Stimulated activated CD4-positive, alpha-beta T cell treated with anti-CD3 and anti-CD28 coated beads, TNF-alpha, amount 100 ng/mL, for 24 hours (primary cell): Measurements from ENCODE around the gene C10orf71.

Experiments
- DNase-seq, 3 experiments: peaks; one replicate each; pipeline ENCODE4 v3.0.0-alpha.2; 2020; ENCODE audit warnings: low read depth in 3 of 3

C10orf71 gene

DNA sequence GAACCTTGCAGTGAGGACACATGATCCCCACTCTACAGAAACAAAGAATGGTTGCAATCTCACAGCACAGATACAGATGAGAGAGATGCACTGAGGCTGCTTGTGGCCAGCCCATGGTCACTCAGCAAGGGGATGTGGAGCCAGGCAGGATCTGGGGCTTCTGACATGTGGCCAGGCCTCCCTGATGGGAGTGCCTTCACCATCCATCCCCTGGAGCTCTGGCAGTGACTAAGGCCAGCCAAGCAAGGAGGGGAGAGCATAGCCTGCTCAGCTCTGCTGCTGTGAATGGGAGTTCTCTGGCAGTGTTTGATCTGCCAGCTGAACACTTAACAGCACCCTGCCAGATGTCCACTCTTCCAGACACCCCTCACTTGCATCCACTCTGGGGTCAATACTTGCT lies 19.8 kb downstream of the C10orf71 start:
- DNase-seq, result no peak

DNA sequence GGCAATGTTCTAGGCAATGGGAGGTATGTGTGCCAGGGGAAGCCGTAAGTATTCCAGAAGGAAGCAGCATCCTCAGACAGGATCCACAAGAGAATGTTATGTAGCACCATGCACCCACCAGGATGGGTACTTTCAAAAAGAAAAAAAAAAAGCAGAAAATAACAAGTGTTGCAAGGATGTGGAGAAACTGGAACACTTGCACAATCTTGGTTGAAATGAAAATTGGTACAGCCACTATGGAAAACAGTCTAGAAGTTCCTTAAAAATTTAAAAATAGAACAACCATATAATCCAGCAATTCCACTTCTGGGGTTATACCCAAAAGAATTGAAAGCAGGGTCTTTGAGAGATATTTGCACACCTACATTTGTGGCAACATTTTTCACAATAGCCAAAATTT lies 20.2 kb downstream of the C10orf71 start:
- no peak for DNase-seq

- DNase-seq, result no peak
These were observed 21.2 kb downstream of the C10orf71 start for GRCh38 chr10:49320191-49320590.

GRCh38 chr10:49321021-49321420 lies 22.1 kb downstream of the C10orf71 start:
- no peak for DNase-seq

GRCh38 chr10:49322371-49323170 lies 23.6 kb downstream of the C10orf71 start:
- DNase-seq, result no peak

DNA sequence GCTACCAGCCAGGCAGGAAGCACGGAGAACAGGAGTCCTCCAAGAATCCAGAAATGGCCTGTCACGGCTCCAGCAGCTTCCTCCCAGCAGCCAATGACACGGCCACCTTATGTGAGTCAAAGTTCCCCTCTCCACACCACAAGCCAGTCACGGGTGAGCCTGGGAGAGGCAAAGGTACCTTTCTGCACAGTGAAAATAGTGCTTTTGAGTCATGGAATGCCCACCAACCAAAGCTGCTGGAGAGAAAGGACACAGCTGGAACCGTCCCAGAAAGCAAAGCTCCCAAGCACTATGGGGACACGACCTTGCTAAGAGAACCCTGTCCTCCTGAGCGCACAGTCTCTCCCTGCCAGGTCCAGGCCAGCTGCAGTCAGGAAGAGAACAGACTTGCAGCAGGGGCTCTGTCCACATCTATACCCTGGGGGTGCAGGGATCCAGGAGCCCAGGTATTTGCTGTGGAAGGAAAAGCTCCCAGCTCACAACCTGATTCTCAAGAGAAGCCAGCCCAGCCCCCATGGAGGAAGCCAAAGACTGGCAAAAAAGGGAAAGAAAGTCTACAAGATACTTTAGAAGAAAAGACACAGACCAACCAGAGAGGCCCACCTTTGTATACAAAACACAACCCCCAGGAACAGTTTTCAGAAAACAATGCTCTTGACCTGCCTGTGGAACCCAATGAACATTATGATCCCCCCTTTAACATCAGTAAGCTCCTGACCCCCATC lies 24.4 kb downstream of the C10orf71 start:
- no peak for DNase-seq

DNA sequence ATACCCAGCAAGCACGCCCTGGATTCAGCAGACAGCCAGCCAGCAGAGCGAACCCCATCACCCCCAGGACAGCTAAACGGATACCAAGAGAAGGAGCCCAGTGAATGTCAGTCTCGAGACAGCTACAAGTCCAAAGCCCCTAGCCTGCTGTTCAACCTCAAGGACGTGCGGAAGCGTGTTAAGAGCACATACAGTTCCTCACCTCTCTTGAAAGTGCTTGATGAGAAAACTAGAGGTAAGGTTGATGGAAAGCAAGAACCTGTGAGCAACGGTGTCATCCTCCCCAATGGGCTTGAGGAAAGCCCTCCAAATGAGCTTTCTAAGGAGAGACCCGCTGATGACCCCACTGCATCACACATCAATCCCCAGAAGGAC lies 24.9 kb downstream of the C10orf71 start:
- no peak for DNase-seq

DNA sequence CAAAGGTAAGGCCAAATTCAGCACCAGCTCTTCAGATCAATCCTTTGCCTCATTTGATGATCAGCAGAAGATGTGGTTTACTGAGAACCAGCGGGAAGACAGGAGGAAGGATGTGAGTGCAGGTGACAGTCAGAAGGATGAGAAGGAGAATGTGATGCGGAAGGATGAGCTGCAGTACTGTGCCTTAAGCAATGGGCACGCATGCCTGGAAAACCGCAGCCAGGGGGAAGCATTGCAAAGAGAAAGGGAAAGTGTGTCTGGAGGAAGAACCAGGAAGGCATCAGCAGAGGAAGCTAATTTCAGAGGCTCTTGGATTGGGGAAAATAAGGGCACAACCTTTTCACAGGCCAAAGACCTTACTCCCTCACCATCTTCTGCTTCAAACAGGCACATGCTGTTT lies 25.7 kb downstream of the C10orf71 start:
- no peak for DNase-seq

- no peak for DNase-seq
These were observed 26.4 kb downstream of the C10orf71 start for GRCh38 chr10:49325131-49325915.

- DNase-seq, result no peak
These were observed 27.2 kb downstream of the C10orf71 start for GRCh38 chr10:49325916-49326783.

GRCh38 chr10:49327036-49327813 lies 28.3 kb downstream of the C10orf71 start:
- no peak for DNase-seq

- DNase-seq, result no peak
These were observed 29.6 kb downstream of the C10orf71 start for GRCh38 chr10:49328401-49329145.

DNA sequence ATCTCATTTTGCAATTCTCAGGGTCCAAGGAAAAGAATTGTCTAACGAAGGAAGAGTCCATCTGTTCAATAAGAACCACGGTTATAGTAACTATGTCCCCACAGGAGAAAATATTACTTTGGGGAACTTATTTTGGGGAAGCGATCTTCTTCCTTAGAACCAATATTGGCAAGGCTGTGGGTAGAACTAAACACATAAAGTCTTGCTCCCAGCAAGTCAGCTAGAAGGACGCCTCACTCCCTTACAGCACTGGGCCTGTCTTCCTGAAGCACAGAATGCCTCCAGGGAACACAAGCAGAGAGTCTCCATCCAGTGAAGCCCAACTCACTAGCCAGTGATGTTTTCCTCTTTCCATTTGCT lies 30.2 kb downstream of the C10orf71 start:
- no peak for DNase-seq

- no peak for DNase-seq
These were observed 31.2 kb downstream of the C10orf71 start for GRCh38 chr10:49330127-49330665.

DNA sequence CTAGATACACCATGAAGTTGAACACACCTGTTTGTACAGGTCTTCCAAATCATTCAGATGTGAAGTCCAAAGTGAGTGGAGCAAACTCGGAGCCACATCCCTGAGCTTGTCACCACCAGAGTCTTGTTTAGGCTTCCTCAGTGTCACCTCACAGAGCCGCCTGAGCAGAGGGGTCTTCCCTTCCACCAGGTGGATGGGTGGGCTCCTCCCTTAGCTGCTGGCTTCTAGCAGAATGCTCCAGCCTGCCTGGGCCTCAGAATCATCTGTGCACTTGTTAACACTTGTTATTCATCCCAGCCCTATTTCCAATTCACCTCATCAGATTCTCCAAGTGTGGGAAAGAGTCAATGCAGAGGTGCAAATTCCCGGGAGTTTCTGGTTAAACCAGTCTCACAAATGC lies 32.5 kb downstream of the C10orf71 start:
- DNase-seq, result no peak

DNA sequence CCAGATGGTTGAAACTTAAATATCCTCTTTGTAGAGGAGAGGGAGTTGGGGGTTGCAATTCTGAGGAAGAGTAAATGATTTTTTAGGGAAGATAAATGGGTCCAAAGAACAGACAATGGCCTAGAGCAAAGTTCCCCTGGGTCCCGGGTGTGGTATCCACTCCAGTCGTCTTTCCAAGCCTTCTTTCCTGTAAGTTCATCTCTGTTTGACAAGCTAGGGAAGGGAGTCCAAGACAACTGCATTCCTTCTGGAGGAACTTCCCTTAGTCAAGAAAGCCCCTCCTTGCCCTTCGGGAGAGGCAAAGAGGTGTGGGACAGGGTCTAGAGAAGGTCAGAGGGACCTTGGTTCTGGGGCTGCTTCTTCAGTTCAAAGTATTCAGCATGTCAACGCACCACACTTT lies 33.4 kb downstream of the C10orf71 start:
- no peak for DNase-seq

GRCh38 chr10:49332768-49333167 lies 33.8 kb downstream of the C10orf71 start:
- no peak for DNase-seq

- DNase-seq, result no peak
These were observed 34.2 kb downstream of the C10orf71 start for GRCh38 chr10:49333192-49333591.

- DNase-seq, result no peak
These were observed 36.0 kb downstream of the C10orf71 start for GRCh38 chr10:49334964-49335363.
